SK-N-SH treated with all-trans-retinoic acid at 6 μM for 48 hours (cell line): ENCODE data around the gene ABHD4.

Experiments used
- ATAC-seq: fragments of 200-7000 bp; cut with Tn5 transposase; 3 replicates; pipeline ENCODE4 v1.9.1; 2020; ENCODE audit warnings: mild to moderate bottlenecking, moderate library complexity
- ARNTL ChIP-seq: fragments of 450-650 bp; formaldehyde crosslinking; IDR thresholded peaks from 2 replicates; pipeline ENCODE4 v1.5.0; 2020; ENCODE audit warnings: low read depth, mild to moderate bottlenecking, moderate library complexity, borderline replicate concordance
- BACH2 ChIP-seq: fragments of 250-450 bp; sonication (Bioruptor Pico); IDR thresholded peaks from 2 replicates; pipeline ENCODE4 v1.9.0; 2021; ENCODE audit warnings: mild to moderate bottlenecking, borderline replicate concordance
- CSDC2 ChIP-seq: fragments of 250-450 bp; sonication (Bioruptor Pico); IDR thresholded peaks from 2 replicates; pipeline ENCODE4 v1.5.0; 2020; ENCODE audit warnings: mild to moderate bottlenecking, moderate library complexity
- CSRNP3 ChIP-seq: fragments of 250-450 bp; sonication (Bioruptor Pico); IDR thresholded peaks from 2 replicates; pipeline ENCODE4 v1.5.1; 2021; ENCODE audit warnings: mild to moderate bottlenecking, moderate library complexity
- ESRRG ChIP-seq: fragments of 250-450 bp; sonication (Bioruptor Pico); IDR thresholded peaks from 2 replicates; pipeline ENCODE4 v1.6.1; 2021; ENCODE audit warnings: mild to moderate bottlenecking
- GLIS3 ChIP-seq: fragments of 250-450 bp; sonication (Bioruptor Pico); IDR thresholded peaks from 2 replicates; pipeline ENCODE4 v1.5.0; 2020; ENCODE audit warnings: mild to moderate bottlenecking, moderate library complexity
- OSR1 ChIP-seq: fragments of 250-450 bp; sonication (Bioruptor Pico); IDR thresholded peaks from 2 replicates; pipeline ENCODE4 v1.8.0; 2022; ENCODE audit warnings: moderate library complexity, mild to moderate bottlenecking, inconsistent platforms
- PPARA ChIP-seq: fragments of 250-450 bp; sonication (Bioruptor Pico); IDR thresholded peaks from 2 replicates; pipeline ENCODE4 v1.5.0; 2020; ENCODE audit warnings: mild to moderate bottlenecking, borderline replicate concordance
- RARB ChIP-seq: fragments of 250-450 bp; sonication (Bioruptor Pico); IDR thresholded peaks from 2 replicates; pipeline ENCODE4 v1.8.0; 2021; ENCODE audit warnings: mild to moderate bottlenecking, moderate library complexity
- SNAI2 ChIP-seq: fragments of 250-450 bp; sonication (Bioruptor Pico); IDR thresholded peaks from 2 replicates; pipeline ENCODE4 v1.5.0; 2020; ENCODE audit warnings: mild to moderate bottlenecking, moderate library complexity
- TCF4 ChIP-seq: fragments of 250-450 bp; sonication (Bioruptor Pico); IDR thresholded peaks from 2 replicates; pipeline ENCODE4 v1.8.0; 2021; ENCODE audit warnings: mild to moderate bottlenecking, moderate library complexity, borderline replicate concordance
- TOX ChIP-seq: fragments of 250-450 bp; sonication (Bioruptor Pico); IDR thresholded peaks from 2 replicates; pipeline ENCODE4 v1.8.0; 2021; ENCODE audit warnings: mild to moderate bottlenecking, moderate library complexity, borderline replicate concordance
- ZC3H10 ChIP-seq: fragments of 250-450 bp; sonication (Bioruptor Pico); IDR thresholded peaks from 2 replicates; pipeline ENCODE4 v1.5.1; 2021; ENCODE audit warnings: mild to moderate bottlenecking, moderate library complexity
- ZFP3 ChIP-seq: fragments of 250-450 bp; sonication (Bioruptor Pico); IDR thresholded peaks from 2 replicates; pipeline ENCODE4 v1.5.0; 2020; ENCODE audit warnings: mild to moderate bottlenecking, moderate library complexity
- ZFP30 ChIP-seq: fragments of 450-650 bp; formaldehyde crosslinking; IDR thresholded peaks from 2 replicates; pipeline ENCODE4 v1.5.0; 2022; ENCODE audit warnings: mild to moderate bottlenecking, moderate library complexity
- ZNF565 ChIP-seq: fragments of 450-650 bp; formaldehyde crosslinking; conservative IDR thresholded peaks from 2 replicates; pipeline ENCODE4 v1.5.0; 2020; ENCODE audit warnings: low read depth, mild to moderate bottlenecking, moderate library complexity
- ZNF70 ChIP-seq: fragments of 450-650 bp; formaldehyde crosslinking; IDR thresholded peaks from 2 replicates; pipeline ENCODE4 v1.5.0; 2020; ENCODE audit warnings: mild to moderate bottlenecking, moderate library complexity
- ZNF8 ChIP-seq: fragments of 450-650 bp; formaldehyde crosslinking; IDR thresholded peaks from 2 replicates; pipeline ENCODE4 v1.5.0; 2020; ENCODE audit warnings: mild to moderate bottlenecking, moderate library complexity
- TF ChIP-seq, protein P1 (sequence below): fragments of 250-450 bp; sonication (Bioruptor Pico); IDR thresholded peaks from 2 replicates; pipeline ENCODE4 v1.8.0; 2021; ENCODE audit warnings: low read depth, mild to moderate bottlenecking, moderate library complexity, borderline replicate concordance
- TF ChIP-seq, protein P2 (sequence below): fragments of 250-450 bp; sonication (Bioruptor Pico); IDR thresholded peaks from 2 replicates; pipeline ENCODE4 v1.8.0; 2020; ENCODE audit warnings: mild to moderate bottlenecking, moderate library complexity, borderline replicate concordance
- TF ChIP-seq, protein P3 (sequence below): fragments of 250-450 bp; sonication (Bioruptor Pico); IDR thresholded peaks from 2 replicates; pipeline ENCODE4 v1.5.1; 2020; ENCODE audit warnings: low read depth, mild to moderate bottlenecking, moderate library complexity

ABHD4 gene

DNA sequence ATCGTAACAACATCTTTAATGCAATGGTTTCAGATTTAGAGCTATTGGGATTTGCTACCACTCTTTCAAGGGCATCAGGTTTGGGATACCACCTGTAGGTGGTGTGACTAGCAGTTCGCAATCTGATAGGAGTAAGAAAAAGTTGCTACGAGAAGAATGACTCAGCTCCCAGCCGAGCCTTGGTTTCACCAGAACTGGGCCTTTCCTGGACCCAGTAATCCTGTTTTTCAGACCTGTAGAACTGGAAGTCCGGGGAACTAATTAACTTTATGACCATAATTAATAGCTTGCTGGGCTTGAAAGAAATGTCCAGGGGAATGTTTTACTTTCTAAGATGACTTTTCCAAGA lies 770 bp downstream of the ABHD4 start (continued):
- TF ChIP-seq, protein P1, sequence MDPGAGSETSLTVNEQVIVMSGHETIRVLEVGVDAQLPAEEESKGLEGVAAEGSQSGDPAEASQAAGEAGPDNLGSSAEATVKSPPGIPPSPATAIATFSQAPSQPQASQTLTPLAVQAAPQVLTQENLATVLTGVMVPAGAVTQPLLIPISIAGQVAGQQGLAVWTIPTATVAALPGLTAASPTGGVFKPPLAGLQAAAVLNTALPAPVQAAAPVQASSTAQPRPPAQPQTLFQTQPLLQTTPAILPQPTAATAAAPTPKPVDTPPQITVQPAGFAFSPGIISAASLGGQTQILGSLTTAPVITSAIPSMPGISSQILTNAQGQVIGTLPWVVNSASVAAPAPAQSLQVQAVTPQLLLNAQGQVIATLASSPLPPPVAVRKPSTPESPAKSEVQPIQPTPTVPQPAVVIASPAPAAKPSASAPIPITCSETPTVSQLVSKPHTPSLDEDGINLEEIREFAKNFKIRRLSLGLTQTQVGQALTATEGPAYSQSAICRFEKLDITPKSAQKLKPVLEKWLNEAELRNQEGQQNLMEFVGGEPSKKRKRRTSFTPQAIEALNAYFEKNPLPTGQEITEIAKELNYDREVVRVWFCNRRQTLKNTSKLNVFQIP (CRISPR knock-in tag) = no peak
- TF ChIP-seq BACH2 (CRISPR knock-in tag) (no peak), ARNTL (no peak), OSR1 (CRISPR knock-in tag) (no peak), ZFP3 (no peak), TOX (no peak), PPARA (CRISPR knock-in tag) (no peak), ESRRG (no peak)

DNA sequence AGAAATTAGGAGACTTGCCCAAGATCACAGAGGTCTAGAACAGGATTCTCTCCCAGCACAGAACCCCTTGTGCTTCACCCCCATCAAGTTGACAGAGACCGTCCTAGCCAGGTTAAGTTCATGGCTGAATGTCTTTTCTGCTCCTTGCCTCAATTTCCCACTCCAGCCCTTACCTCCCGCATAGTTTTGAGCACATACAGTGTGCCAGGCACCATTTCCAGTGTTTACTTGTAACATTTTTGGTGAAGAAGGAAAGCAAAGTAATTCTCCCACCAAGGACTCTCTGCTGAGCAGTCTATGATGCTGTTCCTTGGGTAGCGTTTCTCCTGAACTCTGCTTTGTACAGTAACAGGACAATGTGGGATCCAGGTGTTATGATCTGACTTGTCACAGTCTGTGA lies 1.2 kb downstream of the ABHD4 start:
- TF ChIP-seq, protein P2, sequence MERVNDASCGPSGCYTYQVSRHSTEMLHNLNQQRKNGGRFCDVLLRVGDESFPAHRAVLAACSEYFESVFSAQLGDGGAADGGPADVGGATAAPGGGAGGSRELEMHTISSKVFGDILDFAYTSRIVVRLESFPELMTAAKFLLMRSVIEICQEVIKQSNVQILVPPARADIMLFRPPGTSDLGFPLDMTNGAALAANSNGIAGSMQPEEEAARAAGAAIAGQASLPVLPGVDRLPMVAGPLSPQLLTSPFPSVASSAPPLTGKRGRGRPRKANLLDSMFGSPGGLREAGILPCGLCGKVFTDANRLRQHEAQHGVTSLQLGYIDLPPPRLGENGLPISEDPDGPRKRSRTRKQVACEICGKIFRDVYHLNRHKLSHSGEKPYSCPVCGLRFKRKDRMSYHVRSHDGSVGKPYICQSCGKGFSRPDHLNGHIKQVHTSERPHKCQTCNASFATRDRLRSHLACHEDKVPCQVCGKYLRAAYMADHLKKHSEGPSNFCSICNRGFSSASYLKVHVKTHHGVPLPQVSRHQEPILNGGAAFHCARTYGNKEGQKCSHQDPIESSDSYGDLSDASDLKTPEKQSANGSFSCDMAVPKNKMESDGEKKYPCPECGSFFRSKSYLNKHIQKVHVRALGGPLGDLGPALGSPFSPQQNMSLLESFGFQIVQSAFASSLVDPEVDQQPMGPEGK (CRISPR knock-in tag) = no peak
- no peak for TF ChIP-seq ZFP30 (CRISPR knock-in tag)
- no peak for TF ChIP-seq ZNF8 (CRISPR knock-in tag)
- TF ChIP-seq RARB (CRISPR knock-in tag) = no peak
- no peak for TF ChIP-seq BACH2 (CRISPR knock-in tag)
- TF ChIP-seq ZNF70 (CRISPR knock-in tag) = no peak
- no peak for TF ChIP-seq ARNTL
- TF ChIP-seq OSR1 (CRISPR knock-in tag) = no peak
- TF ChIP-seq ZNF565 (CRISPR knock-in tag) = no peak
- no peak for ATAC-seq

- ATAC-seq = no peak
Measured at GRCh38 chr14:22600027-22600426, 1.9 kb downstream of the ABHD4 start.

GRCh38 chr14:22601456-22601855 lies 3.4 kb downstream of the ABHD4 start:
- TF ChIP-seq CSRNP3 (CRISPR knock-in tag) (no peak), GLIS3 (CRISPR knock-in tag) (no peak), OSR1 (CRISPR knock-in tag) (no peak), BACH2 (CRISPR knock-in tag) (no peak), CSDC2 (no peak), TOX (no peak), ZFP30 (CRISPR knock-in tag) (no peak), TCF4 (no peak), ZFP3 (no peak), ARNTL (no peak), SNAI2 (CRISPR knock-in tag) (no peak)
- TF ChIP-seq, protein P2 (CRISPR knock-in tag) = no peak
- no peak for ATAC-seq

More at GRCh38 chr14:22600027-22600426, 1.9 kb downstream of the ABHD4 start:
- TF ChIP-seq ZNF565 (CRISPR knock-in tag) (no peak), SNAI2 (CRISPR knock-in tag) (no peak), ZC3H10 (CRISPR knock-in tag) (no peak), ZFP3 (no peak), CSDC2 (no peak), TOX (no peak), ESRRG (no peak), TCF4 (no peak)
- TF ChIP-seq, protein P2 (CRISPR knock-in tag) = no peak
- TF ChIP-seq, protein P1 (CRISPR knock-in tag) = no peak
- TF ChIP-seq, protein P3, sequence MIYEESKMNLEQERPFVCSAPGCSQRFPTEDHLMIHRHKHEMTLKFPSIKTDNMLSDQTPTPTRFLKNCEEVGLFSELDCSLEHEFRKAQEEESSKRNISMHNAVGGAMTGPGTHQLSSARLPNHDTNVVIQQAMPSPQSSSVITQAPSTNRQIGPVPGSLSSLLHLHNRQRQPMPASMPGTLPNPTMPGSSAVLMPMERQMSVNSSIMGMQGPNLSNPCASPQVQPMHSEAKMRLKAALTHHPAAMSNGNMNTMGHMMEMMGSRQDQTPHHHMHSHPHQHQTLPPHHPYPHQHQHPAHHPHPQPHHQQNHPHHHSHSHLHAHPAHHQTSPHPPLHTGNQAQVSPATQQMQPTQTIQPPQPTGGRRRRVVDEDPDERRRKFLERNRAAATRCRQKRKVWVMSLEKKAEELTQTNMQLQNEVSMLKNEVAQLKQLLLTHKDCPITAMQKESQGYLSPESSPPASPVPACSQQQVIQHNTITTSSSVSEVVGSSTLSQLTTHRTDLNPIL (CRISPR knock-in tag) = no peak
